IMR-90 (cell line): ENCODE results near the gene IRS4. TPM values are rescaled to one million over a fixed set of nuclear protein-coding genes. Genes with fewer than 3 reads are reported as not detected.

Experiments
- ATAC-seq: fragments of 200-7000 bp; cut with Tn5 transposase; 2 replicates; pipeline ENCODE4 v1.9.1; 2020; ENCODE audit warnings: low read depth, mild to moderate bottlenecking, moderate library complexity
- Bru-seq: library from RNA; stranded (reverse); fragments of 400-500 nt; gene quantifications from one replicate; lab custom pipeline; 2021; lab: Mats Ljungman, UMichigan
- BruChase-seq, 2 experiments: library from RNA; stranded (reverse); fragments of 400-500 nt; gene quantifications; one replicate each; lab custom pipeline; 2021; lab: Mats Ljungman, UMichigan
- BruUV-seq: library from RNA; stranded (reverse); fragments of 400-500 nt; replicated peaks from 2 replicates; lab custom pipeline; 2021; lab: Mats Ljungman, UMichigan
- CTCF ChIA-PET: fragments of 300-600 bp; formaldehyde crosslinking; extraction: SDS; loops from one replicate; lab custom pipeline; 2021; ENCODE audit warnings: antibody characterized with exemption; lab: Yijun Ruan, JAX
- POLR2A ChIA-PET: fragments of 300-600 bp; sonication (Branson Sonifier 250); formaldehyde crosslinking; loops from one replicate; lab custom pipeline; 2022; ENCODE audit warnings: antibody characterized with exemption; ENCODE audit not compliant: unreplicated experiment; lab: Charles Lee
- DNase-seq: peaks from one replicate; pipeline ENCODE4 v3.0.0; 2013
- H2AFZ ChIP-seq: replicated peaks from 2 replicates; pipeline ENCODE3; 2013; ENCODE audit warnings: low read length, mild to moderate bottlenecking; ENCODE audit not compliant: poor library complexity
- H2AK5ac ChIP-seq: 2 replicates; pipeline ENCODE4 v1.6.1; 2013; ENCODE audit warnings: low read depth, low read length, inconsistent platforms
- H2AK9ac ChIP-seq: replicated peaks from 2 replicates; pipeline ENCODE3; 2013; ENCODE audit warnings: mild to moderate bottlenecking, low read depth, low read length, moderate library complexity; ENCODE audit not compliant: poor library complexity
- H2BK120ac ChIP-seq: 2 replicates; pipeline ENCODE4 v1.6.1; 2013; ENCODE audit warnings: low read depth, low read length, inconsistent platforms
- H2BK15ac ChIP-seq: 3 replicates; pipeline ENCODE4 v1.6.1; 2013; ENCODE audit warnings: low read depth, low read length, inconsistent platforms
- H2BK20ac ChIP-seq: 2 replicates; pipeline ENCODE4 v1.6.1; 2013; ENCODE audit warnings: low read depth, mild to moderate bottlenecking, inconsistent platforms, low read length, moderate library complexity
- H2BK5ac ChIP-seq: 2 replicates; pipeline ENCODE4 v1.6.1; 2013; ENCODE audit warnings: mild to moderate bottlenecking, low read depth, low read length, inconsistent platforms; ENCODE audit not compliant: poor library complexity, severe bottlenecking
- H3K14ac ChIP-seq: replicated peaks from 2 replicates; pipeline ENCODE4 v1.6.1; 2013; ENCODE audit warnings: low read depth, low read length, inconsistent platforms
- H3K18ac ChIP-seq: 2 replicates; pipeline ENCODE4 v1.6.1; 2013; ENCODE audit warnings: low read depth, low read length, control low read depth
- H3K23ac ChIP-seq: 2 replicates; pipeline ENCODE4 v1.6.1; 2013; ENCODE audit warnings: low read depth, low read length, inconsistent platforms
- H3K27ac ChIP-seq: 2 replicates; pipeline ENCODE4 v1.5.1; 2013; ENCODE audit warnings: mild to moderate bottlenecking, control low read depth, low read length; ENCODE audit not compliant: insufficient read depth
- H3K27me3 ChIP-seq: 2 replicates; pipeline ENCODE4 v1.6.1; 2013; ENCODE audit warnings: low read length; ENCODE audit not compliant: control insufficient read depth, insufficient read depth
- H3K36me3 ChIP-seq: 2 replicates; pipeline ENCODE4 v1.6.1; 2013; ENCODE audit warnings: low read length, mixed read lengths; ENCODE audit not compliant: control insufficient read depth, insufficient read depth
- H3K4ac ChIP-seq: 2 replicates; pipeline ENCODE4 v1.6.1; 2013; ENCODE audit warnings: low read depth, low read length, inconsistent platforms
- H3K4me1 ChIP-seq: 2 replicates; pipeline ENCODE4 v1.6.1; 2013; ENCODE audit warnings: low read length, mixed read lengths; ENCODE audit not compliant: control insufficient read depth, insufficient read depth
- H3K4me2 ChIP-seq: 2 replicates; pipeline ENCODE4 v1.6.1; 2013; ENCODE audit warnings: low read depth, mild to moderate bottlenecking, control low read depth, low read length, moderate library complexity
- H3K4me3 ChIP-seq: 2 replicates; pipeline ENCODE4 v1.5.1; 2013; ENCODE audit warnings: low read depth, mild to moderate bottlenecking, control low read depth, low read length, moderate library complexity; ENCODE audit not compliant: insufficient read depth
- H3K56ac ChIP-seq: 2 replicates; pipeline ENCODE4 v1.6.1; 2013; ENCODE audit warnings: low read length, inconsistent platforms; ENCODE audit not compliant: insufficient read depth; ENCODE audit errors: extremely low read depth
- H3K79me1 ChIP-seq, 2 experiments: 2 replicates each; pipeline ENCODE4 v1.6.1; 2013; ENCODE audit warnings: low read length in 2 of 2, inconsistent platforms in 1 of 2, low read depth in 1 of 2
- H3K9ac ChIP-seq: 2 replicates; pipeline ENCODE4 v1.6.1; 2013; ENCODE audit warnings: low read depth, low read length, control low read depth
- H3K9me1 ChIP-seq: 2 replicates; pipeline ENCODE4 v1.6.1; 2013; ENCODE audit warnings: low read length, inconsistent platforms; ENCODE audit not compliant: insufficient read depth
- H3K9me3 ChIP-seq: 2 replicates; pipeline ENCODE4 v1.6.1; 2013; ENCODE audit warnings: low read length; ENCODE audit not compliant: control insufficient read depth, insufficient read depth
- H4K20me1 ChIP-seq: 2 replicates; pipeline ENCODE4 v1.6.1; 2013; ENCODE audit warnings: low read length, inconsistent platforms; ENCODE audit not compliant: insufficient read depth
- H4K5ac ChIP-seq: 2 replicates; pipeline ENCODE4 v1.6.1; 2013; ENCODE audit warnings: mild to moderate bottlenecking, low read depth, low read length, control low read depth
- H4K8ac ChIP-seq, 2 experiments: 2 replicates each; pipeline ENCODE4 v1.6.1; 2013; ENCODE audit warnings: low read depth in 2 of 2, low read length in 2 of 2, control low read depth in 1 of 2, inconsistent platforms in 1 of 2
- H4K91ac ChIP-seq: 2 replicates; pipeline ENCODE4 v1.6.1; 2013; ENCODE audit warnings: low read depth, low read length, inconsistent platforms; ENCODE audit not compliant: insufficient read depth
- MAFK ChIP-seq: IDR thresholded peaks from 2 replicates; pipeline ENCODE4 v1.6.1; 2012; ENCODE audit warnings: low read depth, low read length, improper control_type of control experiment
- MXI1 ChIP-seq: IDR thresholded peaks from 2 replicates; pipeline ENCODE4 v1.6.1; 2012; ENCODE audit warnings: low read depth, mild to moderate bottlenecking, low read length, moderate library complexity, borderline replicate concordance
- NFE2L2 ChIP-seq: fragments of 150-350 bp; IDR thresholded peaks from 2 replicates; pipeline ENCODE4 v1.6.1; 2016; ENCODE audit warnings: low read depth, mild to moderate bottlenecking, low read length
- POLR2A ChIP-seq: IDR thresholded peaks from 2 replicates; pipeline ENCODE4 v1.6.1; 2012; ENCODE audit warnings: mild to moderate bottlenecking, low read depth, low read length
- SMC3 ChIP-seq: fragments of 150-350 bp; IDR thresholded peaks from 2 replicates; pipeline ENCODE4 v1.6.1; 2016; ENCODE audit warnings: low read depth, mild to moderate bottlenecking, antibody characterized with exemption, low read length, moderate library complexity
- WGBS, 2 experiments: methylation state at CpG; one replicate each; pipeline versions ENCODE4 v1.1.5 to v1.1.7; 2013; ENCODE audit warnings: missing lambda C conversion rate in 2 of 2; ENCODE audit not compliant: insufficient read length in 1 of 2; ENCODE audit errors: extremely low coverage in 2 of 2; 5-methylcytosine and 5-hydroxymethylcytosine counted together
- dilution Hi-C: fragments of 300-500 bp; cut with HindIII; formaldehyde crosslinking; loops from one replicate; pipeline ENCODE4 v1.14.3; 2018; ENCODE audit warnings: low sequenced_read_pairs; ENCODE audit not compliant: unreplicated experiment
- in situ Hi-C: fragments of 300-500 bp; cut with MboI; formaldehyde crosslinking; loops from 3 replicates; pipeline ENCODE4 v1.14.3; 2019; ENCODE audit warnings: low sequenced_read_pairs, inconsistent platforms, mixed read lengths
- intact Hi-C: fragments of 100-400 bp; cut with micrococcal nuclease; formaldehyde crosslinking; loops from 2 replicates; pipeline ENCODE4 v1.10.0; 2022
- long read RNA-seq: library from polyadenylated mRNA; unstranded; transcript quantifications from one replicate; pipeline ENCODE4 v2.0.0, GENCODE V29; 2021; ENCODE audit not compliant: unreplicated experiment
- polyA plus RNA-seq, 3 experiments: library from polyadenylated mRNA; depleted of rRNA; stranded (reverse); fragments of >200 nt; gene quantifications; 2 replicates each; pipeline ENCODE4 v1.2.3, GENCODE V29; 2012; ENCODE audit warnings: low replicate concordance in 1 of 3
- total RNA-seq: library from RNA; depleted of rRNA; stranded (reverse); fragments of >200 nt; gene quantifications from 2 replicates; pipeline ENCODE4 v1.2.3, GENCODE V29; 2012; rRNA removed

The IRS4 gene
- not detected in 2 replicates for total RNA-seq
- 0.02 TPM in 1 of 2 replicates, not detected in the other for polyA plus RNA-seq (2012; rRNA removed)
- polyA plus RNA-seq (2012; cell fraction: cytosol; rRNA removed) = not detected in 2 replicates
- polyA plus RNA-seq (2012; cell fraction: nucleus; rRNA removed; ENCODE audit: low replicate concordance) = 0.01 TPM in 1 of 2 replicates, not detected in the other
- Bru-seq, nascent RNA = not detected
- not detected for BruChase-seq, experiment 1, labeled RNA remaining after a 6-hour chase
- percentile 13 among the genes with signal in this experiment for BruChase-seq, experiment 2, labeled RNA remaining after a 2-hour chase
- long read RNA-seq = 0 reads

GRCh38 chrX:108736509-108737479 lies at the start of gene IRS4:
Gene IRS4, minus strand, starts transcription at chrX:108736563.
- Histone ChIP-seq H4K91ac (no peak within 1 kb of the TSS), H3K27me3 (peaks cover 50% of the 10 kb centered on the region), H3K27ac (no peak within 1 kb of the TSS), H4K8ac (no peak within 1 kb of the TSS), H3K36me3 (no peaks in the 10 kb centered on the region), H3K9ac (no peak within 1 kb of the TSS), H2BK120ac (no peak within 1 kb of the TSS), H3K18ac (no peak within 1 kb of the TSS), H3K4ac (no peak within 1 kb of the TSS), H2BK20ac (no peak within 1 kb of the TSS), H2AK9ac (no peak within 1 kb of the TSS), H2AFZ (peak within 1 kb of the TSS; percentile 78), H3K9me1 (no peaks in the 10 kb centered on the region), H3K56ac (no peak within 1 kb of the TSS), H3K4me2 (peak within 1 kb of the TSS; percentile 87), H3K9me3 (peaks cover 11% of the 10 kb centered on the region; the same call in 1 of the 2 replicates), H2BK15ac (no peak within 1 kb of the TSS), H4K20me1 (no peaks in the 10 kb centered on the region), H3K4me1 (no peaks in the 10 kb centered on the region), H3K4me3 (peak within 1 kb of the TSS; percentile 32), H2AK5ac (no peak within 1 kb of the TSS), H3K79me1 (no peaks in the 10 kb centered on the region), H2BK5ac (no peak within 1 kb of the TSS), H3K14ac (no peak within 1 kb of the TSS), H3K23ac (no peak within 1 kb of the TSS), H4K5ac (no peak within 1 kb of the TSS)
- DNase-seq (no peak), ATAC-seq (peak; percentile 54)
- BruUV-seq = no TSS peak
- intact Hi-C loops (no loop called here), in situ Hi-C loops (no loop called here), dilution Hi-C loops (no loop called here)
- TF ChIP-seq POLR2A (no peak), MAFK (no peak), MXI1 (no peak), SMC3 (no peak), NFE2L2 (no peak)
- CTCF ChIA-PET = no interaction called here
- POLR2A ChIA-PET = no interaction called here
- 33% methylated on average over 30 of the region's 62 CpGs; no CpG with 5 or more reads in 1 of the 2 experiments for WGBS, 2 experiments
